H9 (cell line): ENCODE measurements around the gene PTGES3L. TPM values are rescaled to one million over a fixed set of nuclear protein-coding genes. Genes with fewer than 3 reads are reported as not detected.

Source experiments
- DNase-seq: peaks from one replicate; pipeline ENCODE4 v3.0.0-alpha.2; 2017
- H2AFZ ChIP-seq: one replicate; pipeline ENCODE4 v1.6.1; 2013; ENCODE audit warnings: mild to moderate bottlenecking, low read length, control low read depth, moderate library complexity
- H2AK5ac ChIP-seq: 2 replicates; pipeline ENCODE4 v1.6.1; 2013; ENCODE audit warnings: low read length, control low read depth, mixed read lengths; ENCODE audit not compliant: insufficient read length
- H2BK120ac ChIP-seq: one replicate; pipeline ENCODE4 v1.6.1; 2013; ENCODE audit warnings: low read depth, mild to moderate bottlenecking, low read length, control low read depth, inconsistent platforms; ENCODE audit not compliant: poor library complexity, severe bottlenecking
- H2BK12ac ChIP-seq: 2 replicates; pipeline ENCODE4 v1.6.1; 2013; ENCODE audit warnings: low read length, control low read depth, mixed read lengths, low read depth; ENCODE audit not compliant: insufficient read length
- H2BK15ac ChIP-seq: 2 replicates; pipeline ENCODE4 v1.6.1; 2013; ENCODE audit warnings: low read depth, low read length, control low read depth
- H2BK20ac ChIP-seq: one replicate; pipeline ENCODE4 v1.6.1; 2013; ENCODE audit warnings: low read depth, mild to moderate bottlenecking, low read length, control low read depth, inconsistent platforms; ENCODE audit not compliant: poor library complexity, severe bottlenecking
- H2BK5ac ChIP-seq: 2 replicates; pipeline ENCODE4 v1.6.1; 2013; ENCODE audit warnings: low read length, control low read depth, mixed read lengths; ENCODE audit not compliant: insufficient read length
- H3K14ac ChIP-seq: 2 replicates; pipeline ENCODE4 v1.6.1; 2013; ENCODE audit warnings: low read length, control low read depth; ENCODE audit not compliant: insufficient read depth
- H3K18ac ChIP-seq: 2 replicates; pipeline ENCODE4 v1.6.1; 2013; ENCODE audit warnings: low read depth, mild to moderate bottlenecking, mixed read lengths, low read length, control low read depth; ENCODE audit not compliant: insufficient read length
- H3K23ac ChIP-seq: 2 replicates; pipeline ENCODE4 v1.6.1; 2013; ENCODE audit warnings: low read length, control low read depth, mixed read lengths, low read depth; ENCODE audit not compliant: insufficient read length
- H3K23me2 ChIP-seq: 2 replicates; pipeline ENCODE4 v1.6.1; 2013; ENCODE audit warnings: low read depth, mild to moderate bottlenecking, mixed read lengths, low read length, control low read depth; ENCODE audit not compliant: insufficient read length, poor library complexity, severe bottlenecking
- H3K27ac ChIP-seq: 2 replicates; pipeline ENCODE4 v1.5.1; 2013; ENCODE audit warnings: low read length, control low read depth, mixed read lengths, low read depth; ENCODE audit not compliant: insufficient read length
- H3K27me3 ChIP-seq: 2 replicates; pipeline ENCODE4 v1.6.1; 2013; ENCODE audit warnings: low read length, control low read depth, inconsistent platforms; ENCODE audit not compliant: insufficient read depth
- H3K4ac ChIP-seq: 2 replicates; pipeline ENCODE4 v1.6.1; 2013; ENCODE audit warnings: low read depth, mild to moderate bottlenecking, control low read depth, inconsistent platforms, low read length, moderate library complexity
- H3K4me1 ChIP-seq: 2 replicates; pipeline ENCODE4 v1.6.1; 2013; ENCODE audit warnings: low read length, control low read depth, inconsistent platforms; ENCODE audit not compliant: insufficient read depth
- H3K4me2 ChIP-seq: 2 replicates; pipeline ENCODE4 v1.6.1; 2013; ENCODE audit warnings: low read length, control low read depth, mixed read lengths; ENCODE audit not compliant: insufficient read length, insufficient read depth
- H3K56ac ChIP-seq: 2 replicates; pipeline ENCODE4 v1.6.1; 2013; ENCODE audit warnings: low read depth, mild to moderate bottlenecking, mixed read lengths, low read length, control low read depth; ENCODE audit not compliant: insufficient read length
- H3K79me1 ChIP-seq: 2 replicates; pipeline ENCODE4 v1.6.1; 2013; ENCODE audit warnings: low read depth, mild to moderate bottlenecking, moderate library complexity, low read length, control low read depth, inconsistent platforms; ENCODE audit not compliant: insufficient read depth, poor library complexity, severe bottlenecking
- H3K79me2 ChIP-seq: 2 replicates; pipeline ENCODE4 v1.6.1; 2013; ENCODE audit warnings: low read length, control low read depth, inconsistent platforms; ENCODE audit not compliant: insufficient read depth
- H3K9ac ChIP-seq: 2 replicates; pipeline ENCODE4 v1.6.1; 2013; ENCODE audit warnings: low read length, control low read depth, mixed read lengths; ENCODE audit not compliant: insufficient read length; ENCODE audit errors: extremely low read depth
- H3K9me3 ChIP-seq: one replicate; pipeline ENCODE4 v1.6.1; 2013; ENCODE audit warnings: low read depth, low read length, inconsistent platforms; ENCODE audit not compliant: control insufficient read depth
- H3T11ph ChIP-seq: one replicate; pipeline ENCODE4 v1.6.1; 2013; ENCODE audit warnings: mild to moderate bottlenecking, low read length, control low read depth, inconsistent platforms
- H4K20me1 ChIP-seq: one replicate; pipeline ENCODE4 v1.6.1; 2013; ENCODE audit not compliant: control insufficient read depth, insufficient read length, insufficient read depth
- H4K5ac ChIP-seq: 2 replicates; pipeline ENCODE4 v1.6.1; 2013; ENCODE audit warnings: low read depth, mild to moderate bottlenecking, mixed read lengths, low read length, control low read depth; ENCODE audit not compliant: insufficient read length
- H4K8ac ChIP-seq: replicated peaks from 2 replicates; pipeline ENCODE4 v1.6.1; 2013; ENCODE audit warnings: low read length, control low read depth, mixed read lengths, low read depth; ENCODE audit not compliant: insufficient read length
- H4K91ac ChIP-seq: 2 replicates; pipeline ENCODE4 v1.6.1; 2013; ENCODE audit warnings: low read depth, mild to moderate bottlenecking, moderate library complexity, mixed read lengths, low read length, control low read depth; ENCODE audit not compliant: insufficient read length
- H3K27ac Mint-ChIP-seq, 3 experiments: 2 replicates in 2 of 3; 3 replicates in 1 of 3; pipeline ENCODE4 v1.8.0; 2020 to 2021; ENCODE audit warnings: mixed read lengths in 3 of 3, mild to moderate bottlenecking in 1 of 3, moderate library complexity in 1 of 3
- H3K27me3 Mint-ChIP-seq: 2 replicates; pipeline ENCODE4 v1.8.0; 2021; ENCODE audit warnings: low read depth, mild to moderate bottlenecking, moderate library complexity, mixed read lengths
- H3K36me3 Mint-ChIP-seq, 3 experiments: 2 replicates in 2 of 3; 3 replicates in 1 of 3; pipeline ENCODE4 v1.8.0; 2020 to 2021; ENCODE audit warnings: low read depth in 3 of 3, mixed read lengths in 3 of 3; ENCODE audit not compliant: insufficient read depth in 1 of 3
- H3K4me1 Mint-ChIP-seq, 2 experiments: 2 replicates each; pipeline ENCODE4 v1.8.0; 2020; ENCODE audit warnings: mixed read lengths in 2 of 2
- H3K4me3 Mint-ChIP-seq, 2 experiments: 2 replicates in 1 of 2; 3 replicates in 1 of 2; pipeline ENCODE4 v1.8.0; 2020 to 2021; ENCODE audit warnings: mild to moderate bottlenecking in 2 of 2, mixed read lengths in 2 of 2, moderate library complexity in 1 of 2
- H3K9me3 Mint-ChIP-seq, 2 experiments: 2 replicates in 1 of 2; 3 replicates in 1 of 2; pipeline ENCODE4 v1.8.0; 2020; ENCODE audit warnings: mild to moderate bottlenecking in 2 of 2, mixed read lengths in 2 of 2, moderate library complexity in 1 of 2
- CTCF ChIP-seq: fragments of 200-600 bp; sonication (generic); conservative IDR thresholded peaks from 3 replicates; pipeline ENCODE4 v1.8.0; 2021; ENCODE audit warnings: antibody characterized with exemption, mild to moderate bottlenecking
- WGBS: extraction: QIAGEN DNeasy Blood & Tissue Kit; methylation state at CpG from one replicate; pipeline ENCODE4 v1.1.7; 2013; ENCODE audit warnings: missing lambda C conversion rate, low lambda C conversion rate, mixed read lengths; ENCODE audit not compliant: insufficient read length; ENCODE audit errors: extremely low coverage; 5-methylcytosine and 5-hydroxymethylcytosine counted together
- total RNA-seq: library from RNA; stranded (reverse); gene quantifications from 2 replicates; pipeline ENCODE4 v1.2.1, GENCODE V29; 2021

The PTGES3L gene
- total RNA-seq, 1 experiment from 2014 or later: 4.2 TPM

GRCh38 chr17:42929497-42929844, 50.4 kb downstream of the PTGES3L start:
- Histone ChIP-seq H2BK12ac (no peak overlapping the region), H3K18ac (no peak overlapping the region), H4K8ac (no peak overlapping the region), H2BK20ac (no peak overlapping the region), H2BK15ac (no peak overlapping the region), H3K4ac (no peak overlapping the region), H2AK5ac (no peak overlapping the region), H3K79me2 (no peaks in the 10 kb centered on the region), H3K4me2 (no peak overlapping the region), H4K5ac (no peak overlapping the region), H3K27me3 (no peaks in the 10 kb centered on the region), H3K23me2 (no peaks in the 10 kb centered on the region), H3K9ac (no peak overlapping the region), H3K9me3 (no peaks in the 10 kb centered on the region), H3T11ph (no peak overlapping the region), H3K27ac (no peak overlapping the region), H4K20me1 (no peaks in the 10 kb centered on the region), H3K56ac (no peak overlapping the region), H2BK5ac (no peak overlapping the region), H3K14ac (no peak overlapping the region), H2BK120ac (no peak overlapping the region), H3K79me1 (no peaks in the 10 kb centered on the region), H2AFZ (no peak overlapping the region), H3K23ac (no peak overlapping the region), H4K91ac (no peak overlapping the region), H3K4me1 (no peaks in the 10 kb centered on the region; the same call in 1 of the 2 replicates)
- H3K9me3 Mint-ChIP-seq: no peaks in the 10 kb centered on the region
- no peak for TF ChIP-seq CTCF
- peaks cover 4% of the 10 kb centered on the region for H3K27me3 Mint-ChIP-seq
- H3K27ac Mint-ChIP-seq: no peak overlapping the region
- peaks cover 0 to 4% (median 0%) of the 10 kb centered on the region in 3 experiments; a peak in 1 of 7 replicates for H3K36me3 Mint-ChIP-seq
- H3K4me3 Mint-ChIP-seq: no peak overlapping the region
- no CpG with 5 or more reads among the region's 1 CpG for WGBS
- peaks cover 11 to 13% of the 10 kb centered on the region in 2 experiments for H3K4me1 Mint-ChIP-seq
- no peak for DNase-seq
